Activated CD8-positive, alpha-beta memory T cell treated with anti-CD3 and anti-CD28 coated beads for 1 hour (primary cell): ENCODE data around the gene TMEM179.

Experiments
- DNase-seq, 2 donors: peaks; one replicate each; pipeline ENCODE4 v3.0.0-alpha.2; 2020; ENCODE audit warnings: low read depth in 1 of 2; ENCODE audit errors: extremely low read depth in 1 of 2

TMEM179 gene

GRCh38 chr14:104573930-104574329, 30.6 kb downstream of the TMEM179 start:
- DNase-seq = no peak

- no peak for DNase-seq
These were observed 31.9 kb downstream of the TMEM179 start for GRCh38 chr14:104572668-104573067.

- DNase-seq = no peak
These were observed 32.4 kb downstream of the TMEM179 start for GRCh38 chr14:104572024-104572626.

GRCh38 chr14:104571246-104571645, 33.3 kb downstream of the TMEM179 start:
- no peak for DNase-seq

GRCh38 chr14:104569435-104569834, 35.1 kb downstream of the TMEM179 start:
- no peak for DNase-seq

GRCh38 chr14:104568620-104569019, 36.0 kb downstream of the TMEM179 start:
- DNase-seq = no peak

GRCh38 chr14:104567957-104568225, 36.7 kb downstream of the TMEM179 start:
- DNase-seq = no peak

- DNase-seq = no peak
These were observed 37.2 kb downstream of the TMEM179 start for GRCh38 chr14:104567141-104567956.

GRCh38 chr14:104564744-104565679, 39.6 kb downstream of the TMEM179 start:
- no peak for DNase-seq

- peak; percentile 18 to 54 for DNase-seq
These were observed 40.6 kb downstream of the TMEM179 start for GRCh38 chr14:104563742-104564615.

- DNase-seq = no peak
These were observed 41.3 kb downstream of the TMEM179 start for GRCh38 chr14:104563191-104563741.

GRCh38 chr14:104562606-104563005, 42.0 kb downstream of the TMEM179 start:
- no peak for DNase-seq

GRCh38 chr14:104561632-104562495, 42.7 kb downstream of the TMEM179 start:
- DNase-seq = no peak

- DNase-seq = no peak
These were observed 43.4 kb downstream of the TMEM179 start for GRCh38 chr14:104561124-104561557.

- no peak for DNase-seq
These were observed 44.0 kb downstream of the TMEM179 start for GRCh38 chr14:104560586-104560945.

- no peak for DNase-seq
These were observed 44.6 kb downstream of the TMEM179 start for GRCh38 chr14:104559804-104560585.

GRCh38 chr14:104559028-104559803, 45.4 kb downstream of the TMEM179 start:
- no peak for DNase-seq
